ENCODE measurements around the gene CPLX3.
"Not testable (repeated sequence)": the region's sequence is repeated elsewhere in the genome, so short reads cannot be mapped to it uniquely, and the experiment has no call there.

CPLX3 gene, protein sequence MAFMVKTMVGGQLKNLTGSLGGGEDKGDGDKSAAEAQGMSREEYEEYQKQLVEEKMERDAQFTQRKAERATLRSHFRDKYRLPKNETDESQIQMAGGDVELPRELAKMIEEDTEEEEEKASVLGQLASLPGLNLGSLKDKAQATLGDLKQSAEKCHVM

DNA sequence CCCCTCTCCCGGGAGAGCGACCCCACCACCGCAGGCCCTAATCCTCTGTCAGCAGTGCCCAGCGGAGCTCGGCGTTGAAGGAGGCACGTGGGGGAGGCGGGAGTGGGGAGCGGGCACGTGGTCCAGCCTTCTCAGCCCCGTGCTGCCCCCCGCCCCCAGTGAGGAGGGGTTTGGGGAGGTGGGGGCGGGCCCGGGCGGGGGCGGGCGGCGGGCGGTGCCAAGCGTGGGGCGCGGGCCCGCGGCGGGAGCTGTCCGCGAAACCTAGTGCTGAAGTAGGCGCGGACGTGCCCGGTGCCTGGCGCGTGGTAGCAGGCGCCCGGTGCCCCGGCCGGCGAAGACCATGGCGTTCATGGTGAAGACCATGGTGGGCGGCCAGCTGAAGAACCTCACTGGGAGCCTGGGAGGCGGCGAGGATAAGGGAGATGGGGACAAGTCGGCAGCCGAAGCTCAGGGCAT, at the start of gene CPLX3:
TSS of gene CPLX3 (plus strand) at position 264 of the 456 bp plus-strand sequence. CDS start at position 341, 77 bp downstream.
- no peak for DNase-seq (ENCODE audit: low spot score)

DNA sequence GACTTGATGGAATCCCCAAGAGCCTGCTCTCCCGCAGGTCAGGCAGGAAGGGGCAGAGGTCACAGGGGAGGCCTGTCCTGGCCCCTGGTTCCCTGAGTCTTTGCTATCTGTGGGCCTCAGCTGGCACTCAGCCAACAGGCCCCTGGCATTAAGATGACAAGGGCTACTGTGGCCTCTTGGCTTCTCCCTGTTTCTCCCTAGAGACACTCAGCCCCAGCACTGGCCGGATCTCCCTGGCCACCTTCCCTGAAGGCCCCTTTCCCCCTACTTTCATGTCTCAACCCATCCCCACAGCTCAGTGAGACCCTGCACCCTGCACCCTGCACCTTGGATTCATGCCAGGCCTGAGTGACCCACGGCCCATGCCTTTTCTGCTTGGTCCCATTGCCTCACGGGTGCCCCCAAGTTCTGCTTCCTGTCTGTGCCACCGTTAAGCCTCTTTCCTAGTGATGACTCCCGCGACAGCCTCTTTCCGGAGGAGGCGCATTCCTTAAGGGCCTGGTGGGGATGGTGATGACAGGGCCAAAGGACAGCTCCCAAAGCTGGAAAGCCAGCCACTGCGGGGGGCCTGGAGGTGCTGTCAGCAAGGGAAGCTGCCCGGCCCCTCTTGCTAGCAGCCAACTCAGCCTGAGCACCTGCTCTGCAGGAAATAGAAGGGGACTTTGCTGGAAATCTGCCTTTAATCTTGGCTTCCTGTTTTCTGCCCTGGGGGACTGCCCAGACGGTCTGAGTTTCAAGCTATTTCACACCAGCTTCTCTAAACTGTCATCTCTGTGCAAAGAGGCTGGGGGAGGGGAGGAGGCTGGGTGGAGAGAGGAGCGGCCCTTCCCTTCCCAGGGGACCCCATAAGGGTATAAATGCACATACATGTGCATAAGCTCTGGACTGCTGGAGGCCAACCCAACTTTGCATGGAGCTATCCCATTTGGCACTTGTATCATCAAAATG, 49.3 kb upstream of the CPLX3 start:
- peak; percentile 71 for DNase-seq (ENCODE audit: low spot score)

DNA sequence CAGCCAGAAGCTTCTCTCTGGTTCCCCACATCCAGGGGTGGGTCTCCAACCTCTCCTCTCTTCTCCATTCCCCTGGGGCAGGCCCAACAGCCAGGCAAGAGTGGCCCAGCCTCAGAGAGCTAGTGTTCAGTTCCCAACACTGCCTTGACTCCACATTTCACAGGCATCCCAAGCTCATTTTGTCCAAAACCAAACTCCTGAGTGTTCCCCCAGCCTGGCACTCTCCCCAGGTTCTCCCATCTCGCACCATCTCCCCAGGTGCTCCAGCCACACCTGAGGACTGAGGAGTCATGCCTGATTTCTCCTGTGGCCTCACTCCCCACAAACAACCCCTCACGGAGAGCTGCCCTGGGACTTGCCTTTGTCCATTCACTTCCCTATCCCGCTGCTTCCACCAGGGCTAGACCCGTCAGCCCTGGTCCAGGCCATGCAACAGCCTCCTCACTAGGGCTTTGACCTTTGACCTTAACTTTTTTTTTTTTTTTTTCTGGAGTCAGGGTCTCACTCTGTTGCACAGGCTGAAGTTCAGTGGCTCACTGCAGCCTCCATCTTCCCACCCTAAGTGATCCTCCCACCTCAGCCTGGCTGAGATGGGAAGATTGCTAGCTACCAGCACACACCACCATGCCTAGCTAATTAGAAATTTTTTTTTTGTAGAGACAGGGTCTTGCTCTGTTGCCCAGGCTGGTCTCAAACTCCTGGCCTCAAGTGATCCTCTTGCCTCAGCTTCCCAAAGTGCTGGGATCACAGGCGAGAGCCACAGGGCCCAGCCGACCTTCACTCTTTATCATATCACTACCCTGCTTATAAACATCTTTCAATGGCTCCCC, 48.4 kb upstream of the CPLX3 start:
- DNase-seq (ENCODE audit: low spot score), result no peak

DNA sequence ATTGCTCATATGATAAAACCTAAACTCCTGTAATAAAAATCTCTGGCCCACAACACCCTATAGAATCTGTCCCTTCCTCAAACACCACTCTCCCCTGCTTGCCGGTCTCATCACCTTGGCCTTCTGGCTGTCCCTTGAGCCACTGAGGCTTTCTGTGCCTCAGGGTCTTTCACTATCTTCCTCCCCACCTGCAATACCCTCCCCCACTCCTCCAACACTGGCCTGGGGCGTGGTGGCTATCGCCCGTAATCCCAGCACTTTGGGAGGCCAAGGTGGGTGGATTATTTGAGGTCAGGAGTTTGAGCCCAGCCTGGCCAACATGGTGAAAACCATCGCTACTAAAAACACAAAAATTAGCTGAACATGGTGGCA, 47.8 kb upstream of the CPLX3 start:
- DNase-seq (ENCODE audit: low spot score), result no peak

DNA sequence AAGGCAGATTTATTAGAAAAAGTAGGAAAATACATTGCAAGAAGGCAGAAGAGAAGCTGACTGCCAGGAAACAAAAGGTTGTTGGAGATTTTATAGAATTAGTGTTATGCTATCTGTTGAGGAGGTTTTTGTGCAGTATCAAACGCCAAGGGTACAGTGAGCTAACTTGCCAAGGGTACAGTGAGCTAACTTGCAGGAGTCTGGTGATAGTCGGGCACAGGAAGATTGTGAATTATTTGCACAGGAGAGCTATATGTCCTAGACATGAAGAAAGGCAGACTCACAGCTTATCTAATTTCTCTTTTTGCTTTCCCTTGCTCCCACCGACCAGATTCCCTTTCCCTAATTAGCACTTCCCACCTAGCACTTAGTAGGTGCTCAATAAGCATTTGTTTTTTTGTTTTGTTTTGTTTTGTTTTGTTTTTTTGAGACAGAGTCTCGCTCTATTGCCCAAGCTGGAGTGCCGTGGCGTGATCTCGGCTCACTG, 47.2 kb upstream of the CPLX3 start:
- no peak for DNase-seq (ENCODE audit: low spot score)

DNA sequence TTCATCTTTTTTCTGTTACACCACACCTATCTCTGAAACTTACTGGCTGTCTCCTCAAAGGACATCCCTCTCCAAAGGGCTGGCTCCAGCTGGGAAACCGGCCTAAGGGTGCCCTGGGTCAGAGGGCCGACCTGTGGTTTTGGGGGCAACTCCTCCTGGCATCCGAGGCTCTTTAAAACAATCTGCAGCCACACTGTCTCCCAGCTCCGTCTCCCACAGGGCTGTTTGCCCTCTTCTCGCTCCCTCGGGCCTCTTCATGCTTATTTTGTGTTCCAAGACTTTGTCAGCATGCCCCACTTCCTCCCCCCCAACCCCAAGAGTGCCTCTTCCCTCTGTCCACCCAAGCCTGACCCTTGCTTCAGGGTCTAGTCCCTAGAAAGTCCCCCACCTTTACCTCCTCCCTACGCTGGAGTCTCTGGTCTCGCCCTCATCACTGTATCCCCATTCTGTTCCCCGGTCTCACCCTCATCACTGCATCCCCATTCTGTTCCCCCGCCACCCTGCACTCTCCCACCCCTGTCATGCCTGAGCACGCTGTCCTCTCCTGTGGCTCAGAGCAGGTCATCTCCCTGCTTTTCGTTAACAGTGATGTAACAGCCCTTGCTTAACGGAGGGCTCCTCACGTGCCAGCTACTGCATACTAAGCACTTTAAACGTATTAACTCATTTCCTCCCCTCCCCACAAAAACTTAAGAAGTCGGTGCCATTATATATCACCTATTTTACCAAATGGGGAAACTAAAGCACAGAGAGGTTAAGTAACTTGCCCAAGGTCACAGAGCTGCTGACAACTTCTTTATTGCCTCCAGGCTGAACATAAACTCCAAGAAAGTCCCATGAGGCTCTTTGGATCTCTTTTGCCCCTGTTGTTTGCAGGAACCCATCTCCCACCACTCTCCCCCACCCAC, 45.6 kb upstream of the CPLX3 start:
- DNase-seq (ENCODE audit: low spot score), result no peak

DNA sequence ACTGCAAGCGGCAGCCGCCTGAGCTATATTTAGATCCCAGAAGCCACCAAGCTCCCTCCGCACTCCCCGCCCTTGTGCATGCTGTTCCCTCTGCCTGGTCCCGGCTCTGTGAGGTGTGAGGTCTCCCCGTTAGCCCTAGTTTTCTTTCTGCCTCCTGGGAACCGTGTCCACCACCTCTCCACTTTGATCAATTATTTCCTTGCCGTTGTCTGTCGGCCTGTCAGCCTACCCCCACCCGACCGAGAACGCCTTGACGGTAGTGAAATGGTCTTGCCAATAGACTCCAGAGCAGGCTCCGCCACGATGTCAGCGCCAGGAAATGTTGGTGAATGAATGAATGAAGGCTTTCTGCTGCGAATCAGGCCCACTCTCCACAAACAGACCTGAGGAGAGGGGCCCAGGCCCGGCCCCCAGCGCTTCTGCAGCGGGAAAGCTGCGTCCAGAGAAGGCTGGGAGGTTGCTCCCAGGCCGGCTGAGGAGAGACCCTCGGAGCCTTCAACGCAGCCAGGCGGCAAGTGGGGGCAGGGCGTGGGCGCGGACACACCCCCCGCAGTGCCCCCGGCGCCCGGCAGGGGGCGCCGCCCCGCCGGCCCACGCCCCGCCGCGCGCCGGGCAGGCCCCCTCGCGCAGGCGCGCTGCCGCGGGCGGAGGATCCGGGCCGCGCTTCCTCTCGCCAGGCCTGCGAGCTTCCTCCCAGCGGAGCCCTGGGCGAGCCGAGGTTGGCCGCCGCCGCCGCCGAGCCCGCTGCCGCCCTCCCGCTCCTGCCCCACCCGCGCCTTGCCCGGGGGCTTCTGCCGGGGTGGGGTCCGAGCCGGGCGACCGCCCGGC, 44.8 kb upstream of the CPLX3 start, which contains the start of gene CSK:
TSS of gene CSK (plus strand) at position 650 of the 828 bp plus-strand sequence. CDS start 16,218 bp downstream, outside the sequence.
- peak; percentile 67 for DNase-seq (ENCODE audit: low spot score)

DNA sequence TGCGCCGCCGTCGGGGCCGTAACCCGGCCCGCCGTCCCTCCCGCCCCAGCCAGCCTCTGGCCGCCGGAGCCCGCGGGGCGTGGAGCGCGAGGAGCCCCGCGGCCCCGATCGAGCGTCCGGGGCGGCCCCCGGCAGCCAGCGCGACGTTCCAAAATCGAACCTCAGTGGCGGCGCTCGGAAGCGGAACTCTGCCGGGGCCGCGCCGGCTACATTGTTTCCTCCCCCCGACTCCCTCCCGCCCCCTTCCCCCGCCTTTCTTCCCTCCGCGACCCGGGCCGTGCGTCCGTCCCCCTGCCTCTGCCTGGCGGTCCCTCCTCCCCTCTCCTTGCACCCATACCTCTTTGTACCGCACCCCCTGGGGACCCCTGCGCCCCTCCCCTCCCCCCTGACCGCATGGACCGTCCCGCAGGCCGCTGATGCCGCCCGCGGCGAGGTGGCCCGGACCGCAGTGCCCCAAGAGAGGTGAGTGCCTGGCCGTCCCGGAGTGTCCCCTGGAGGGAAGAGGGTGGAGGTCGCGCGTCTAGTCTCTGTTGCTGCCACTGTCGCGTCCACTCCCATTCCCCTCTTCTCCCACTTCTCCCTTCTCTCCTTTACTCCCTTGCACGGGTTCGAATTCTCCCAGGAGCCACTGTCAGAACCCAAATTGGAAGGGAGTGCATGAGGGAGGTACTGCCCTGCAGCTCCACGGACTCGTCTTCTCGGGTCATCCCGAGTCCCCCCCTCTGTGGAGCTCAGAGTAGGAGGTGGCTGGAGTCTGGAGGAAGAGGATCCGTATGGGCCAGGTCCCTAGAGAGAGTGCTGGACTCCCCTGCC, 44.0 kb upstream of the CPLX3 start:
- no peak for DNase-seq (ENCODE audit: low spot score)

DNA sequence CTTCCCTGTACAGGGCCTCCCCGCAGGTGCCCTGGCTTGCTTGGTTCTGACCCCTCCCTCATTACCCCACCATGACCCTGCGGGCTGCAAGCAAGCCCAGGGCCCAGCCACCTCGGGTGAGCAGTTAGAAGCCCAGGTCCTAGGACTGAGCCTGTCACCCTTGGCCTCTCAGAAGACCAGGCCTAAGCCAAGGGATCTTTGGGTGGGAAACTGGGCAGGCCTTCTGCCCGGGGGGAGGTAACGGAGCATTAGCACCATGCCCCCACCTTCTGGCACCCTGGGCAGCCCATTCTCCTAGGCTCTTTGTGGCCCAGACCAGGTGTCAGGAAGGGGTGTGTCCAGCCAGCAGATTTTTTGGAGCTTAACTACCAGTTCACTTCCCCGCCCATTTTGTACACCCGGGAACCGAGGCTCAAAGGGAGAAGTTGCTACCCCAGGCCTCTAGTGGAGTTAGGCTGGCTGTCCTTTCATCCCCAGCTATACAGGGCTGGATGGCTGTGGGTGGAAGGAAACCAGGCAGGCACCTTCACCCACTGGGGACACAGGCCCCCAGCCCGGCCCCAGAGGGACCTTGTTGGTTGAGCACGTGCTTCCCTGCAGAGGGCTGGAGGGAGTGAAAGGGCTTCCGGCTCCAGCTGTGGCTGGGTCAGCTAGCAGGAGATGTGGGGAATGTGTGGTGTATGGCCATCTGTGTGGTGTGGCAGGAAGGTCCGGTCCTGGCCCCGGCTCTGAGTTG, 43.2 kb upstream of the CPLX3 start:
- no peak for DNase-seq (ENCODE audit: low spot score)

DNA sequence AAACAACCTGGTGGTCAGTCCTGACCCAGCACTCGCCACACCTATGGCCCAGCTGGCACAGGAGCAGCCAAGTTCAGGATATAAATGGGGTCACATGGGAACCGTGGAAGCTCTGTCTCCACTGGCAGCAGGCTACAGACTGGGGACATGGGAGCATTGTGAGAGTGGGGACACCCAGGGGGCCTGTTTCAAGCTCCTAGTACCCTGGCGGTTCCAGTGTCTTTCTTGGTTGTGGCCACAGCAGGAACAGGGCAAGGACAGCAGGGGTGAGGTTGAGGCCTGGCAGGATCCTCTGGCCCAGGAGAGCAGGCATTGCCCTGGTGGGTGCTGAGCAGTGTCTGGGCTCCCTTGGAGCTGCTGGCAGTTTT, 42.6 kb upstream of the CPLX3 start:
- no peak for DNase-seq (ENCODE audit: low spot score)

DNA sequence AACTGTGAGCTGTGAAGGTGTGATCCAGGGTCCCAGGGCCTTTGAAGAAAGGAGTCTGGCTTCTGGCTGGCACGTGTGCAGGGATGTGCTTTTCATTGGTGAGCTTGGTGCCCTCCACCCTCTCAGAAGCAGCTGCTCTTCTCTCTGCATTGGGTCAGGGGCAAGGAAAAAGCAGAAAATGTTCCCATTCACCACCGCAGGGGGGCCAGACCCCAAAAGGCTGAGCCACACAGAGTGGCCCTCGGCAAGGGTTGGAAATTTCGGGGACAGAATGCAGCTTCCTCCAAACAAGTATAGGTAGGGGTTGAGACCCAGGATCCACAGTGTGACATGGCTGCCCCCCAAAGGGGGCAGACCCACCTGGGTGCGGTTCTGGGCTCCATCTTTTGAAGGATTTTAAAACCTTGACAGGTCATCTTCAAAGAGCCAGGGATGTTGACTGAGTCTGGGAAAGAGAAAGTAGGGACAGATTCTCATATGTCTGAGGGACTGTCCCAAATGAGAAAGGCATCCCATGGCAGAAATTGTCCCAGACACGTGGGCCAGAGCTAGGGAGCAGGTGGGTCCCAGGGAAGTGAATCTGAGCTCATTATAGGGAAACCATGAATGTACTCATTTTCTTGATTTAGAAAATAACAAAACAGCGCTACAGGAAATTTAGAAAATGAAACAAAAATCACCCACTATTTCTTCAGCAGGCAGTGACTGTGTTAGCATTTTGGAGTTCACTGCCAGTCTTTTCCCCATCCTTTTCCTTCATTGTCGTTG, 41.8 kb upstream of the CPLX3 start:
- no peak for DNase-seq (ENCODE audit: low spot score)

DNA sequence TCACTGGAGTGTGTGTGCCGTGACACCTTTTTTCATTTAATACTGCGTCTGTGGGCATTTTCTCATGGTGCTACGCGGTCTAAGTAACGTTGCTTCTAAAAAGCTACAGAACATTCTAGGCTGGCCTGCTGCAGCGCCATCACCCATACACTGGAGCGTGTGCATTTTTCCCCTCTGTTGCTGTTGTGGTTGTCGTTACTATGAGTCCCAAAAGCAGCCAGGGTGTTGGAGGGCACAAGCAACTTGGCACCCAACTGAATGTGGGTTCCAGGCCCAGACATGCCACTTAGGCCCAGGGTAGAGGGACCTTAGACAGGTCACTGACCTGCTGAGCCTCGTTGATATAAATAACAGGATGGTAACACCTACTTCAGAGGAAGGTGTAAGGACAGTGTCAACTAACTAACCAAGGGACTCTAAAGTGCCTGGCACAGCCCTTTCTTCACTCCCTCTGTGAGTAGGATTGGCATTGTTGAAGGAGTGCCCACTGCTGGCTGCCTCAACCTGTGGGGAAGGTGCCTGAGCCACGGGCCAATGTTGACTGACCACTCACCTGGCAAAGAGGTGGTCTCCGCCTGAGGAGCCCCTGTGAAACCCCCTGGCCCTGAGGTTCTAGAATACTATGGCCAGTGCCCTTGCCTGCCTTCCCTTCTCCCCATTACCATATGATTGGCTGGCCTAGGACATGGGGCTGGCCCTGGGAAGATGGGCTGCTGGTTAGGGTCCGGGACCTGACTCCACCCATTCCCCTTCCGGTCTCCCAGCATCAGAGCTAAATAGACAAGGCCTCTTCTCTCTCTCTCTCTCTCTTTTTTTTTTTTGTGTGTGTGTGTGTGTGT, 41.0 kb upstream of the CPLX3 start:
- no peak for DNase-seq (ENCODE audit: low spot score)

DNA sequence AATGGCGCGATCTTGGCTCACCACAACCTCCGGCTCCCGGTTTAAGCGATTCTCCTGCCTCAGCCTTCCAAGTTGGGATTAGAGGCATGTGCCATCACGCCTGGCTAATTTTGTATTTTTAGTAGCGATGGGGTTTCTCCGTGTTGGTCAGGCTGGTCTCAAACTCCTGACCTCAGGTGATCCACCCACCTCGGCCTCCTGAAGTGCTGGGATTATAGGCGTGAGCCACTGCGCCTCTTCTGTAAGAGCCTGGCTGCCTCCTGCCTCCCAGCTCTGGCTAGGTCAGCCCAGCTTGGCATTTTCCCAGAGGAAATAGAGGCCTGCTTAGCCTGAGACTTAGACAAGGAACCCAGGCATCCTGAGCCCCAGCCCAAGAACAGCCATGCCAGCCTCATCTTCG, 40.3 kb upstream of the CPLX3 start:
- DNase-seq (ENCODE audit: low spot score), result not testable (repeated sequence)

DNA sequence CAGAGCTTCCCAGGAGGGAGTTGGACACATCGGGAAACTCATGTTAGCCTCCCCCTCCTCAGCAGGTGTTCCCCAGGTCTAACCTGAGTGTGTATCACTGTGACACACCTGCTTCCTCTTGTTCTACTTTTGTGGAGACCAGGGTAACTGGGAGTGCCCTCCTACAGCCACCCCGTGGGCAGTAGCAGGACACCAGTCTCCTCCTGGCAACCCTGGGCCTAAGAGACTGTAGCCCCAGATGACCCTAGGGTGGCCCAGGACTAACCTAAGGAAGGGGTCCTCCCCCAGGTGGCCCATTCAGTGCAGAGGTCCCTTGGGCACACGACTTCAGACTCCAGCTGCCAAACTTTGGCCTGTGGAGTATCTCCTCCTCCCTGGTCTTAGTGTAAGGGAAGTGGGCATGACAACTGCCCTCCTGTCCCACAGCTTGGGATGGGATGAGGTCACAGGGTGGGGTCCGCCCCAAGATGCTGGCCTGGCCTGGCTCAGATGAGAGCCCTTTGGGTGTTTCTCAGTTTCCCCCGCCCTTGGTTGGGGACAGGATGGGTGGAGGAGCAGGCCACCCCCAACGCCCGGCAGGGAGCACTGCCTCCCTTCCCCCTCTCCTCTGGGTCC, 39.8 kb upstream of the CPLX3 start:
- DNase-seq (ENCODE audit: low spot score), result no peak

DNA sequence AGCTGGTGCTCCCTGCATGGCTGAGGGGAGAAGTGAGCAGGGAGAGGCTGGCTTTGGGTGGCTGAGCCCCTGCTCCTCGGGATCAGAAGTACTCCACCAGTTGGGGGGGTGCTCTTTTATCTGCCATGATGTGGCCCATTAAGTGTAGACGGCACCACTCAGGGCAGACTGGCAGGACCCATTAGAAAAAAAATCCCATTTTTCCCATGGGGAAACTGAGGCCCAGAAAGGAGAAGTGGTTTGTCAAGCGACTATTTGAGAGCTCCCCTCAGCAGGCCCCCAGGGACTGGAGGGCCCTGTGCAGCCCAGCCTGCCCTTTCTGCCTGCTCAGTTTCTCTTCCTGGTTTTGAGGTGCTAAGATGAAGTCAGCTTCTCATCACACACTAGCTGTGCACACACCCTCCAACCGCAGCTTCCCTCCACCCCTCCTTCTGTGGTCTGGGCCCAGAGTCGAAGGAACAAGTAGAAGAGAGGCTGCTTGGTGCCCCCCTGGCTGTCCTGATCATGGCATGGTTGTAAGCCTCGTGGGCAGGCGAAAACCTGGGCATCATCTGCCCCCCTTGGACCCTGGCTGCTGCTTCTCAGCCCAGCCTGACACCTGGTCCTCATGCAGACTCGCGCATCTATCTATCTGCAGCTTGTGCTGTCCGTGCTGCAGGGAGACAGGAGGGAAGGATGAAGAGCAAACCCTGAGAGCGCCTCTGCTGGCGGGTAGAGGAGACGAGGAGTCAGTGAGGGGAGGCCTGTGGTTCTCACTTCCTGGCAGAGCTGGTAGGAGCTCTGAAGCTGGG, 39.0 kb upstream of the CPLX3 start:
- DNase-seq (ENCODE audit: low spot score), result peak; percentile 47
